GM19035 (cell line): ENCODE measurements around the gene GCNT2.
"Not testable (repeated sequence)": the region's sequence is repeated elsewhere in the genome, so short reads cannot be mapped to it uniquely, and the experiment has no call there.

Experiments used
- ATAC-seq: cut with Tn5 transposase; IDR thresholded peaks from one replicate; pipeline ENCODE4 v1.9.1; 2021; ENCODE audit not compliant: unreplicated experiment

GCNT2 gene

GRCh38 chr6:10577112-10577511 is 56.0 kb downstream of the GCNT2 start:
- no peak for ATAC-seq

GRCh38 chr6:10578723-10579122 is 57.6 kb downstream of the GCNT2 start:
- no peak for ATAC-seq

- no peak for ATAC-seq
Observed at GRCh38 chr6:10579803-10580202, 58.7 kb downstream of the GCNT2 start.

GRCh38 chr6:10580570-10580969 is 59.4 kb downstream of the GCNT2 start:
- no peak for ATAC-seq

- not testable (repeated sequence) for ATAC-seq
Observed at GRCh38 chr6:10581402-10581801, 60.3 kb downstream of the GCNT2 start.

GRCh38 chr6:10582774-10583508 is 61.8 kb downstream of the GCNT2 start:
- no peak for ATAC-seq

- ATAC-seq, result no peak
Observed at GRCh38 chr6:10583509-10583901, 62.4 kb downstream of the GCNT2 start.

- ATAC-seq, result no peak
Observed at GRCh38 chr6:10584607-10585006, 63.5 kb downstream of the GCNT2 start.

GRCh38 chr6:10585209-10585845 is 64.2 kb downstream of the GCNT2 start:
- ATAC-seq, result no peak

- ATAC-seq, result no peak
Observed at GRCh38 chr6:10586302-10586701, 65.2 kb downstream of the GCNT2 start.

- no peak for ATAC-seq
Observed at GRCh38 chr6:10587656-10588406, 66.7 kb downstream of the GCNT2 start.

GRCh38 chr6:10588562-10589428 is 67.6 kb downstream of the GCNT2 start:
- ATAC-seq, result no peak

- ATAC-seq, result no peak
Observed at GRCh38 chr6:10589429-10589727, 68.2 kb downstream of the GCNT2 start.

GRCh38 chr6:10589983-10590382 is 68.8 kb downstream of the GCNT2 start:
- no peak for ATAC-seq

- ATAC-seq, result no peak
Observed at GRCh38 chr6:10591422-10592160, 70.4 kb downstream of the GCNT2 start.

- ATAC-seq, result no peak
Observed at GRCh38 chr6:10595731-10596664, 74.8 kb downstream of the GCNT2 start.

GRCh38 chr6:10597499-10598001 is 76.4 kb downstream of the GCNT2 start:
- ATAC-seq, result no peak

- no peak for ATAC-seq
Observed at GRCh38 chr6:10598084-10598960, 77.2 kb downstream of the GCNT2 start.
